ENCODE results near the gene PCCA. TPM values are rescaled to one million over a fixed set of nuclear protein-coding genes. Genes with fewer than 3 reads are reported as not detected.

The PCCA gene
- polyA plus RNA-seq, 2 of the 4 experiments (the other 2 are of a cell fraction), result 13.2 to 13.7 TPM

GRCh38 chr13:100493418-100493817 lies 404.5 kb downstream of the PCCA start:
- DNase-seq (ENCODE audit: low read depth in 1 of 2, low spot score in 1 of 2), result no peak
- POLR2A ChIA-PET, result no interaction called here
- no peaks in the 10 kb centered on the region; the same call in 2 of the 3 replicates for H3K4me1 ChIP-seq
- no peak for FAIRE-seq
- CTCF ChIA-PET, result no interaction called here
- no peak for ATAC-seq
- no peak overlapping the region for H3K27ac ChIP-seq
- TF ChIP-seq RAD21 (conservative IDR thresholded peaks at IDR 0.05 in 1 of 2, IDR thresholded peaks at IDR 0.05 in 1 of 2) (no peak), CTCF (IDR thresholded peaks at IDR 0.05) (no peak), SREBF2 (IDR thresholded peaks at IDR 0.05) (no peak), HDAC2 (IDR thresholded peaks at IDR 0.05) (no peak), NFE2L2 (conservative IDR thresholded peaks at IDR 0.05; ENCODE audit: low read length) (no peak), EHF (CRISPR knock-in tag; IDR thresholded peaks at IDR 0.05) (no peak), ATOH8 (CRISPR knock-in tag; IDR thresholded peaks at IDR 0.05; ENCODE audit: low read depth) (no peak), ZSCAN20 (CRISPR knock-in tag; IDR thresholded peaks at IDR 0.05) (no peak), CHD4 (IDR thresholded peaks at IDR 0.05; ENCODE audit: borderline replicate concordance) (no peak), MYC (IDR thresholded peaks at IDR 0.05; ENCODE audit: borderline replicate concordance, low read length) (no peak), ZC3H11A (IDR thresholded peaks at IDR 0.05) (no peak), HOXB13 (CRISPR knock-in tag; IDR thresholded peaks at IDR 0.05; ENCODE audit: low read depth) (no peak), MAX (IDR thresholded peaks at IDR 0.05) (no peak), BCL3 (IDR thresholded peaks at IDR 0.05) (no peak), CBX8 (IDR thresholded peaks at IDR 0.05) (no peak), MAFK (IDR thresholded peaks at IDR 0.05; ENCODE audit: partially characterized antibody) (no peak), HOXA7 (CRISPR knock-in tag; IDR thresholded peaks at IDR 0.05) (no peak), EP300 (IDR thresholded peaks at IDR 0.05) (no peak), HES2 (IDR thresholded peaks at IDR 0.05) (no peak), FOSB (CRISPR knock-in tag; IDR thresholded peaks at IDR 0.05) (no peak)
- H3K9me3 ChIP-seq, result no peaks in the 10 kb centered on the region
- WGBS (ENCODE audit: missing lambda C conversion rate), result 87% methylated on average over 7 of the region's 7 CpGs
- H3K4me2 ChIP-seq, result no peak overlapping the region
- H3K4me3 ChIP-seq, result no peak overlapping the region

GRCh38 chr13:100495455-100495854 lies 406.6 kb downstream of the PCCA start:
- H3K4me3 ChIP-seq, result no peak overlapping the region
- ChIA-PET POLR2A (no interaction called here), CTCF (interaction anchor here (1.2 kb wide), 1 partner anchor 8 kb away, joined by 3 read pairs; no protein-coding TSS in a partner anchor)
- no peaks in the 10 kb centered on the region for H3K9me3 ChIP-seq
- H3K4me2 ChIP-seq, result no peak overlapping the region
- no peak overlapping the region for H3K27ac ChIP-seq
- DNase-seq (ENCODE audit: low read depth in 1 of 2, low spot score in 1 of 2) (no peak), ATAC-seq (no peak), FAIRE-seq (no peak)
- H3K4me1 ChIP-seq, result no peaks in the 10 kb centered on the region
- 94% methylated on average over 1 of the region's 1 CpG for WGBS (ENCODE audit: missing lambda C conversion rate)
- no peak for TF ChIP-seq EHMT2 (IDR thresholded peaks at IDR 0.05; ENCODE audit: low read depth)
- TF ChIP-seq CTCF (IDR thresholded peaks at IDR 0.05), result no peak
- no peak for TF ChIP-seq PHF8 (IDR thresholded peaks at IDR 0.05; ENCODE audit: borderline replicate concordance, low read depth)
- no peak for TF ChIP-seq HMGXB4 (CRISPR knock-in tag; IDR thresholded peaks at IDR 0.05; ENCODE audit: borderline replicate concordance)
- TF ChIP-seq USF2 (IDR thresholded peaks at IDR 0.05), result no peak
- TF ChIP-seq MAZ (IDR thresholded peaks at IDR 0.05; ENCODE audit: borderline replicate concordance, low read depth, low read length), result no peak
- no peak for TF ChIP-seq MAX (IDR thresholded peaks at IDR 0.05)
- TF ChIP-seq ESRRA (IDR thresholded peaks at IDR 0.05; ENCODE audit: borderline replicate concordance, low read length), result no peak
- no peak for TF ChIP-seq JUNB (IDR thresholded peaks at IDR 0.05)
- no peak for TF ChIP-seq CEBPB (IDR thresholded peaks at IDR 0.05)
- no peak for TF ChIP-seq HEYL (CRISPR knock-in tag; IDR thresholded peaks at IDR 0.05)
- no peak for TF ChIP-seq FOXS1 (CRISPR knock-in tag; IDR thresholded peaks at IDR 0.05)

Data from A549 (cell line).